GM10248 (cell line): ENCODE measurements around the gene HPGD.
"Not testable (repeated sequence)": the region's sequence is repeated elsewhere in the genome, so short reads cannot be mapped to it uniquely, and the experiment has no call there.

Experiments
- CTCF ChIA-PET: fragments of 300-600 bp; sonication (Branson Sonifier 250); formaldehyde crosslinking; extraction: SDS; loops from one replicate; lab custom pipeline; 2021; ENCODE audit warnings: antibody characterized with exemption; lab: Yijun Ruan, JAX
- POLR2A ChIA-PET: fragments of 350-650 bp; sonication (Branson Sonifier 250); formaldehyde crosslinking; extraction: SDS; loops from one replicate; lab custom pipeline; 2020; ENCODE audit warnings: antibody characterized with exemption; lab: Yijun Ruan, JAX
- DNase-seq: peaks from one replicate; pipeline ENCODE4 v3.0.0; 2012; ENCODE audit errors: extremely low spot score
- CTCF ChIP-seq: IDR thresholded peaks from 2 replicates; pipeline ENCODE4 v1.5.1; 2012; ENCODE audit warnings: mild to moderate bottlenecking, low read depth; ENCODE audit errors: extremely low read depth, missing control alignments, control extremely low read depth

HPGD gene

GRCh38 chr4:174490451-174490961, 31.8 kb downstream of the HPGD start:
- ChIA-PET CTCF (interaction anchor here (1.6 kb wide), 1 partner anchor 11 kb away, joined by 5 read pairs; no protein-coding TSS in a partner anchor), POLR2A (no interaction called here)
- DNase-seq, result no peak
- no peak for TF ChIP-seq CTCF

GRCh38 chr4:174488368-174488767, 33.9 kb downstream of the HPGD start:
- DNase-seq, CTCF ChIA-PET, POLR2A ChIA-PET: not testable (repeated sequence)

DNA sequence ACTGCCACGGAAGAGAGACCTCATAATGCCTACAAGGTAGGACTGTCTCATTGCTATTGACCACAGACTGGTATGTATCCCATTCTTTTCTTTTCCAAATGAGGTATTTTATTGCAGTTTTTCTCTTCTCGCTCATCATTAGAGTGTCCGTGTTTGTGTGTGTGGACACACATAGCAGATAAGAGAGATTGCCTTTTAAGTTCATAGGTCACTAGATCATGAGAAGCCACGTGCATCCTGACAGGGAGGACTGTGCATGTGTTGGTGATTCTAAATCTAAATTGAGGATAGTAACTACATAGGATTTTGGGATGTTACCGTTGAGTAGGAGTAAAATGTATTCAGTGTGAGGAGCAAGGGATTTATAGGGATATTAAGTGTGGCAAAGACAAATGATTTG, 37.3 kb downstream of the HPGD start:
- ChIA-PET POLR2A (no interaction called here), CTCF (interaction anchor here (1.3 kb wide), 1 partner anchor 8 kb away, joined by 4 read pairs; no protein-coding TSS in a partner anchor)
- no peak for DNase-seq
- TF ChIP-seq CTCF, result no peak

GRCh38 chr4:174483792-174484191, 38.5 kb downstream of the HPGD start:
- no peak for DNase-seq
- ChIA-PET POLR2A (no interaction called here), CTCF (interaction anchor here (1.0 to 1.7 kb wide), 3 partner anchors 8 to 15 kb away, joined by 3 to 5 read pairs (median 4); no protein-coding TSS in a partner anchor)
- TF ChIP-seq CTCF, result no peak

- DNase-seq, result no peak
- TF ChIP-seq CTCF, result no peak
- ChIA-PET CTCF (interaction anchor here (0.8 to 1.3 kb wide), 2 partner anchors 12 to 18 kb away, joined by 3 to 5 read pairs; no protein-coding TSS in a partner anchor), POLR2A (no interaction called here)
These were observed 43.1 kb downstream of the HPGD start for GRCh38 chr4:174479140-174479539.

GRCh38 chr4:174475528-174475927, 46.8 kb downstream of the HPGD start:
- ChIA-PET POLR2A (no interaction called here), CTCF (no interaction called here)
- no peak for DNase-seq
- no peak for TF ChIP-seq CTCF

DNA sequence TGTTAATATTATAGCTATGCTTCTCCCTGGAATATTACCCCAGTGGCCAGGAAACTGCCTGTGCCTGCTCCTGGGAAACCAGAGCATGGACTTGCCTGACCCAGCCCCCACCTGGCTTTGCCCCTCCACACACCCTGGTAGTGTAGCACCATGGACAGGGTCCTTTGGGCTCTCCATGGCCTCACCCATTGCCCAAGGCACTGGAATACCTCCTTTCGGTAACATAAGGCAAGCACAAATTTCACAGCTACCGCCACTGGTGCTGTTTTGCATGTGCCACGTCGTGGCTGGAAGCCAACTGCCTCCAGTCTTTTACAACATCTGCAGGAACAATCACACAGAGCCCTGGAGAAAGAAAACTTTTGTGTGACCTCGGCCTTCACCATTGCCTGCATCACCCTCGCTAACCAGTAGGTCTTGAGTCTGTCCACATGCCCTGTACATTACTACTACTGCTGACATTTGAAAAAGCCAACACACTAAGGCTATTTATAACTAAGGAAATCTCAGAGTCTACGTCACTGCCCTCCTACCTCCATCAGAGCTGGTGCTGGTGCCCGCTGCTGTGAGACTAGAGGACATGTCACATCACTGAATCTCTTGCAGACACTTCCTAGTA, 47.7 kb downstream of the HPGD start:
- POLR2A ChIA-PET, result no interaction called here
- DNase-seq, result no peak
- no peak for TF ChIP-seq CTCF
- CTCF ChIA-PET, result no interaction called here
